ENCODE measurements around the gene CNGA3.

DNA sequence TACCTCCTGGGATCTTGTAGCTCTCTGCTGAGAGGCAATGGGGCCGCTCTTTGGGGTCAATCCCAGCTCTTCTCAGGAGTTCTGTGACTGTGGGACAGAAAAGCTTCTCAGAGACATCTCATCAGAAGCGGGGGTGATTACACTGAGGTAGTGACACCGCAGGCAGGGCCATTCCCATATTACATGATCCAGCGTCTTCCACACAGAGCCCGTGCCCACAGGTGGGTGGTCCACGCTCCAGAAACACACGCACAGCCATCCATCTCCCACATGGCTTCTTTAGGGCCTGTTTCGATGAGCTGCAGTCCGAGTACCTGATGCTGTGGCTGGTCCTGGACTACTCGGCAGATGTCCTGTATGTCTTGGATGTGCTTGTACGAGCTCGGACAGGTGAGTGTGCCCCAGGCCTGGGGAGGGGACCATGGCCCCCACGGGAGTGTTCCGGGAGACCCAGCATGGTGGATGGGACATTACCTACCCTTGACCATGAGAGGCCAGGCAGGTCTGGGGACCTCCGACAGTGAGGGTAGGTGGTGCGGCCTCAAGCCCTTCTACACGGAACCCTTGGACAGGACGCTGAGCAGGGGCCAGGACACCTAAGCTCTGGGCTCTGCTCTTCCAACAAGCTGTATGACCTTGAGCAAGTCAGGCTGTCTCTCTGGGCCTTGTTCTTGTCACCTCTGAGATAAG, 45.5 kb downstream of the CNGA3 start:
- TF ChIP-seq, protein P1, sequence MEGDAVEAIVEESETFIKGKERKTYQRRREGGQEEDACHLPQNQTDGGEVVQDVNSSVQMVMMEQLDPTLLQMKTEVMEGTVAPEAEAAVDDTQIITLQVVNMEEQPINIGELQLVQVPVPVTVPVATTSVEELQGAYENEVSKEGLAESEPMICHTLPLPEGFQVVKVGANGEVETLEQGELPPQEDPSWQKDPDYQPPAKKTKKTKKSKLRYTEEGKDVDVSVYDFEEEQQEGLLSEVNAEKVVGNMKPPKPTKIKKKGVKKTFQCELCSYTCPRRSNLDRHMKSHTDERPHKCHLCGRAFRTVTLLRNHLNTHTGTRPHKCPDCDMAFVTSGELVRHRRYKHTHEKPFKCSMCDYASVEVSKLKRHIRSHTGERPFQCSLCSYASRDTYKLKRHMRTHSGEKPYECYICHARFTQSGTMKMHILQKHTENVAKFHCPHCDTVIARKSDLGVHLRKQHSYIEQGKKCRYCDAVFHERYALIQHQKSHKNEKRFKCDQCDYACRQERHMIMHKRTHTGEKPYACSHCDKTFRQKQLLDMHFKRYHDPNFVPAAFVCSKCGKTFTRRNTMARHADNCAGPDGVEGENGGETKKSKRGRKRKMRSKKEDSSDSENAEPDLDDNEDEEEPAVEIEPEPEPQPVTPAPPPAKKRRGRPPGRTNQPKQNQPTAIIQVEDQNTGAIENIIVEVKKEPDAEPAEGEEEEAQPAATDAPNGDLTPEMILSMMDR (IDR thresholded peaks at IDR 0.05): no peak
- no peak for TF ChIP-seq POLR2A (IDR thresholded peaks at IDR 0.05)
